MG63 (cell line): ENCODE measurements around the gene LITAF. TPM values are rescaled to one million over a fixed set of nuclear protein-coding genes. Genes with fewer than 3 reads are reported as not detected.
A peak's percentile ranks its signal among the peaks of the same experiment; 100 is the strongest.
"Not testable (repeated sequence)": the region's sequence is repeated elsewhere in the genome, so short reads cannot be mapped to it uniquely, and the experiment has no call there.

Experiments
- DNase-seq: peaks from one replicate; pipeline ENCODE4 v3.0.0-alpha.2; 2020
- H3K27me3 ChIP-seq: fragments of 250-450 bp; sonication (Bioruptor Pico); 2 replicates; pipeline ENCODE4 v1.5.1; 2020; ENCODE audit warnings: mild to moderate bottlenecking, moderate library complexity
- H3K36me3 ChIP-seq: fragments of 250-450 bp; sonication (Bioruptor Pico); 2 replicates; pipeline ENCODE4 v1.5.1; 2020; ENCODE audit warnings: mild to moderate bottlenecking, moderate library complexity
- H3K4me3 ChIP-seq: fragments of 250-450 bp; sonication (Bioruptor Pico); 2 replicates; pipeline ENCODE4 v1.5.1; 2020; ENCODE audit warnings: mild to moderate bottlenecking, moderate library complexity
- H3K9me3 ChIP-seq: fragments of 250-450 bp; sonication (Bioruptor Pico); 2 replicates; pipeline ENCODE4 v1.5.1; 2020; ENCODE audit warnings: mild to moderate bottlenecking, moderate library complexity
- total RNA-seq: library from RNA; depleted of rRNA; stranded (reverse); fragments of >200 nt; shearing (Covaris generic); gene quantifications from 2 replicates; pipeline ENCODE4 v1.2.3, GENCODE V29; 2014; ENCODE audit warnings: low replicate concordance

The LITAF gene
- total RNA-seq, 1 experiment from 2014 or later = 52.9 TPM

DNA sequence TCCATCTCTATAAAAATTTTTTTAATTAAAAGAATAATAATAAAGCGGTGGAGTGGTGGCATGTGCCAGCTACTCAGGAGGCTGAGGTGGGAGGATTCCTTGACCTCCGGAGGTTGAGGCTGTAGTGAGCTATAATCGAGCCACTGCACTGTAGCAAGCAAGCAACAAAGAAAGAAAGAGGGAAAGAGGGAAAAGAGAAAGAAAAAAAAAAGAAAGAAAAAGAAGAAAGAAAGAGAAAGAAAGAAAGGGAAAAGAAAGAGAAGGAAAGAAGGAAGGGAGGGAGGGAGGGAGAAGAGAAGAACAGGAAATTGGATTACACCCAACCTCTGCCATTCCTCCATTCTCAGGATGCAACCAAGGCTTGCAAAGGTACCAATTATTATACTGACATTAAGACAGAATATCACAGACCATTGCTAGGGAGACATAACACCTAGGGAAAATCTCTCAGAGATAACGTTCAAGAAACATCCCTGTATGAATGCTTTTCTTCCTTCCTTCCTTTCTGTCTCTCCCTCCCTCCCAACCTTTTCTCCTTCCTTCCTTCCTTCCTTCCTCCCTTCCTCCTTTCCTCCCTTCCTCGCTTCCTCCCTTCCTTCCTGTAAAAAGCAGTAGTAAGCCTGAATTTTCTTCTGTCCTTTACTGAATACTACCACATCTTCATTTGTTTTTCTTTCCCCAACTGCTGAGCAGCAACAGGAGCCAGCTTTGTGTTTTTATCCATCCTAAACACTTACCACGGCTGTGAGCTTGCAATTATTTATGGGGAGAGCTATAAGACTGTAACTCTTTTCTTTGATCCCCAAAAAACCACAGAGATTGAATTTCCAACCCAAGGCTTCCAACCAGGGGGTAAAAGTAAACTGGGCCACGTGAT, 1.8 kb upstream of the LITAF start:
- no peak overlapping the region for H3K4me3 ChIP-seq
- DNase-seq = no peak
- no peaks in the 10 kb centered on the region for H3K9me3 ChIP-seq
- peaks cover 1% of the 10 kb centered on the region for H3K36me3 ChIP-seq
- no peaks in the 10 kb centered on the region for H3K27me3 ChIP-seq

DNA sequence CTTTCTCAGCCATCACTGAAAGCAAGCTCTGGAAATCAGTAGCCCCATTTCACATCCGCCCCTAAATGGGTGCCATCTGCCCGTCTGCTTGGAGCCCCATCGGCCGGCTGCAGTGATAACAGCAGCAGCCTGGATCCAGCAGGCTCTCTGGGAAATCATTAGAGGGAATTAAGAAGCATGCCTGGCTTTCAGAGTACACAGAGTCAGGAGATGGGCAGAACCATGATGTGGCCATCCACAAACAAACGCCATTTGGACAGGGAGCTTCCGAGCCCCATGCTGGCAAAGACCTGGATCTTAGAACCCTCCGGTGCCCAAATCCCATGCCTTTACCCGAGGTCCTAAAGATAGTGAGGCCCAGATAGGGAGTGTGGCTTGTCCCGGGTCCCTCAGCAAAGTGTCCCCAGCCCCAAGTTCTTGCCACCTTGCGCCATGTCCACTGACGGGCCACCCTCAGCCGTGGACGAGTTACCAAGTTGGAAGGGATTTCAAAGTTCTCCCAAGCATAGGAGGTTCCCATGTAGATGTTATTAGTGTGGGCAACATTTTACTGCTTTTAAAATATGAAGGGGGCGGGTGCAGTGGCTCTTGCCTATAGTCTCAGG, 1.0 kb upstream of the LITAF start:
- Histone ChIP-seq H3K36me3 (peaks cover 3% of the 10 kb centered on the region), H3K27me3 (no peaks in the 10 kb centered on the region), H3K4me3 (peak overlapping the region; percentile 77), H3K9me3 (no peaks in the 10 kb centered on the region)
- DNase-seq = no peak

DNA sequence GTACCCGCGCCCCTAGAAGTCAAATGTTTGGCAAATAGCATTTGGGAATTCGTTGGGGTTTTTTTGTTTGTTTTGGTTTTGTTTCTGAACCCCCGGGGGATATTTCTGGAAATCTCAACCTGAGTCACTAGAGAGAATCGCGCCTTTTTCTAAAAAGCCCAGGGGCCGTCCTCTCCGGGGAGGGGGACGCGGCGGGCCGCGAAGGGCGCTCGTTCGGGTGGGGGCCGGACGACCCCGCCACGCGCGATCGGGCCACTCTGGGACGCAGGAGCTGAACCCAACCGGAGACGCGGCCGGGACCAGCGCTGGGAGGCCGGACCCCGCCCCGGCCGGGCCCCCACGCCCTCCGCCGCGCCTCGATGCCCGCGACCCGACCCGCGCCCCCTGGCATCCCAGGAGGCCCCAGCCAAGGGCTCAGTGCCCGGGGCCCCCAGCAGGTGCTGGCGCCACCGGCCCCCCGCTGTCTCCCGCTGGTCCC, 302 bp downstream of the LITAF start:
- no peak for DNase-seq
- H3K36me3 ChIP-seq = peaks cover 3% of the 10 kb centered on the region
- no peaks in the 10 kb centered on the region for H3K9me3 ChIP-seq
- no peaks in the 10 kb centered on the region for H3K27me3 ChIP-seq
- H3K4me3 ChIP-seq = peak overlapping the region; percentile 77

DNA sequence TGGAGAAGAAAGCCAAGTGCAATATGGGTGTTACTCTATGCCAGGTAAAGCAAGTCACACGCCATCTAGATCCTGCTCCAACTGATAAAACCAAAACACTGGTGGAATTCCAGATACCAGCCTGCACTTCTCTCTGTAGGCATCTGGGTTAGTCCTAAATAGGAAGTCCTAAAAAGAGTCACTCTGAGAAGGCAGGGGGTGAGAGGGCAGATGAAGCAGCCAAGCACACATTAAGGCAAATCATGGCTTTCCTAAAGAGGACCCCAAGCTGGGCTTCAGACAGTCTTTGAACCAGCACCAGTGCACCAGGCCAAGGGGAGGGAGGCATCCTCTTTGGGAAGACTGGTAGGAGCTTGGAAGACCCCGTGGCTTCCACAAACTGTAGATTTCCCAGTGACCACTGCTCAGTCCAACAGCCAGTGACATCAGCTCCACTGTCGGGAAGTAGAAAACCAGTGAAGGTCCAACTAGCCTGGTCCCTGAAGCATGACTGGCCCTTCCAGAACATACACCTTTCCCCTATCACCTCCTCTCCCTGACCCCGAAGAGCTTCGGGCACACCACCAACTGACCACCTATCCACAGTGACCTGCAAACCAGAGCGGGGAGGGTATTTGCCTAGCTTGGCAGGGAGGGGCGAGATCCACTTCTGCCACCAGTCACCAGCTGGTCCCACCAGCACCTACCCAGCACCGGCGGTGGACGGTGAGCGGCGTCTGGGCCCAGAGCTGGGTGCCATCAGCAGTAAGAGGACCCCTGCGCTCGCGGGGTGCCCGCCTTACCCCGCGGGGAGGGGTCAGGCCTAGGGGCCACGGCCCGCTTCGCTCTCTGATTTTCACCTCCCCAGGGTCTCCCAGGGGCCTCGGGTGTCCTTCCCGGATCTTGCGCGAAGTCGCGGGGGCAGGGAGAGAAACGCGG, 1.0 kb downstream of the LITAF start:
- DNase-seq = peak; percentile 25
- H3K4me3 ChIP-seq = peak overlapping the region; percentile 77
- H3K36me3 ChIP-seq = peaks cover 8% of the 10 kb centered on the region
- no peaks in the 10 kb centered on the region for H3K27me3 ChIP-seq
- H3K9me3 ChIP-seq = no peaks in the 10 kb centered on the region

DNA sequence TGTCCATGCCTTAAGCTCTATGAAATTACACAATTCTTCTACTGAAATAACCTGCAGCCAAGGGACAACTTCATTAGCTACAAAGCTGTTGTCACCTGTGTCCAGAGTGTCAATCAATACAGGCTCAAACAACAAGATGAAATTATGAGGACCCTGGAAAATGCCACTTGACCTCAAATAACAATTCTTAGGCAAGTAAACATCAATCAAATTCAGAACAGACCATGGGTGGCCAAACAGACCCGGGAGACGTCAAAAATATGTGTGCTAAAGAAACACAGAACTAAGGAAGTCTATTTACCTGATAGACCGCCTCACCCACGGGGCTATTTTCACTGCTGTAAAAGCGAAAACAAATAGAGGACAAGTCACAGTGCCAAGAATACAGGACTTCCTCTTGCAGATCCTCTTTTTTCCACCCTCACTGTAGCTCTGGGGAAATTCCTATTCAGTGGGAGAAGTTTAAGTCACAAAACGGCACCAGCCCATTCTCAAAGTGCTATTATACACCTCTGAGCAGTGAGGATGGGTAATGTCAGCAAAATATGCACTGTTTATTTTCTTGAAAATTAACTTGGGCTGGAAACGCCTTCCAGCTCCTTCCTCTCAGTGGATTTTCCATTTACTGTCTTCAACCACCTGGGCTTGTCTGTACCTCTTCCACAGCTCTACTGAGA, 2.7 kb downstream of the LITAF start:
- peak overlapping the region; percentile 1; the same call in 1 of the 2 replicates for H3K4me3 ChIP-seq
- H3K27me3 ChIP-seq = no peaks in the 10 kb centered on the region
- peaks cover 9% of the 10 kb centered on the region for H3K36me3 ChIP-seq
- DNase-seq = no peak
- no peaks in the 10 kb centered on the region for H3K9me3 ChIP-seq

DNA sequence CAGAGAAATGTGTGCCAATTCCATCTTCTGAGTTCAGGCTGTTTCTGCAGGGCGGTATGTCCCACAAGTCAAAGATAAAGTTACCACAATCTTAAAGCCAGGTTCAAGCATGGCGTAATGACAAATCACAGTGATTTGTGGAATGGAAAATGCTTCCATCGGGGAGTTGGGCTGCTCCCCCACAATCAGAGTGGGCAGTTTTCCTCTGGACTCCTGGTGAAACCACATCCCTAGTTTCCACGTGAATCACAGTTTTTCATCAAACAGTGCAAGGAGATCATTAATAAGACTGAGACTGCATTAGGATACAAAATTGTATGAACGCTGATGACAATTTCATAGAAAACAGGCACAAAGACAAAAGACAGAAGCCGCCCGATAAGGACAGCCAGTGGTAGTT, 3.6 kb downstream of the LITAF start:
- no peaks in the 10 kb centered on the region for H3K27me3 ChIP-seq
- H3K4me3 ChIP-seq = no peak overlapping the region
- DNase-seq = no peak
- H3K9me3 ChIP-seq = no peaks in the 10 kb centered on the region
- H3K36me3 ChIP-seq = peaks cover 13% of the 10 kb centered on the region

DNA sequence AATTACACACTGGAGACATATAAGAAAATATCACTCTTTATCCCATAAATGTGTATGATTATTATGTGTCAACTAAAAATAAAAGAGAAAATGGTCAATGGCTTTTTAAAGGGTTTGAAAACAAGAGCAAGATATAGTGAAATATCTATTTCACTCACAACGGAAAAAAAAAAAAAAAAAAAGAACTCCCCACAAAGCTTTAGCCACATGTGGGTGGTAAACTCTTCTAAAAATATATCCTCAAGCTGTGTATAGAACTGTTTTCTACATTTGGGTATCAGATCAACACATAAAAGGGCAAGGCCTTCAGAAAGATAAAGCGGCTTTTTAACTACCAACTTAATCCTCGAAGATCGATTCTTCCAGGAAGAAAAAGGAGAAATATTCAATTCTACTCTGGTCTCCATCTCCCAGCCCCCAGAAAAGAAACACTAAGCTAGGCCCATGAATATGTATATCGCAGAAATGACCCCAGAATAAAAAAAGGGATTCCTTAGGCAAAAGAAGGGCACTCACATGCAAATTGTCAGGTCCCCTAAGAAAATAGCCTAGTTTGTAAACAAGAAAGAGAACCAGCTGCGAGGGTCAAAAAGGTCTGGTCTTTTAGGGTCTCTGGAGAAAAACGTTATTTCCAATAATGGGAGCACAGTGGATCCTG, 4.4 kb downstream of the LITAF start:
- Histone ChIP-seq H3K4me3 (no peak overlapping the region), H3K36me3 (peaks cover 16% of the 10 kb centered on the region), H3K27me3 (no peaks in the 10 kb centered on the region), H3K9me3 (no peaks in the 10 kb centered on the region)
- DNase-seq = no peak

DNA sequence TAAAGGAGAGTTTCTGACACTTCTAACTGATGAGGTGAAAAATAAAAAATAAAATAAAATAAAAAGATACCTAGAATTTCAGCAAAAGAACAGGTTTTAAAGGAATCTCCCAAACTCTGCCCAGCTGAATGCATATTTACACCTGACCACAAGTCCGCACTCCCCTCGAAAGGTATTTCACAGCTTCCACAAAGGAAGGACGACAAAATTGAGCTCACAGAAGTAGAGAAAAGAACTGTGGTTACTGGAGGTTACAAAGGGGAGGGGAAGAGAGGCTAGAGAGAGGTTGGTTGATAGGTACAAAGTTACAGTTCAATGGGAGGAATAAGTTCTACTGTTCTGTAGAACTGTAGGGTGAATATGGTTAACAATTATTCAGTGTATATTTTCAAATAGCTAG, 5.0 kb downstream of the LITAF start:
- Histone ChIP-seq H3K4me3 (no peak overlapping the region), H3K27me3 (no peaks in the 10 kb centered on the region), H3K36me3 (peaks cover 16% of the 10 kb centered on the region), H3K9me3 (no peaks in the 10 kb centered on the region)
- no peak for DNase-seq

DNA sequence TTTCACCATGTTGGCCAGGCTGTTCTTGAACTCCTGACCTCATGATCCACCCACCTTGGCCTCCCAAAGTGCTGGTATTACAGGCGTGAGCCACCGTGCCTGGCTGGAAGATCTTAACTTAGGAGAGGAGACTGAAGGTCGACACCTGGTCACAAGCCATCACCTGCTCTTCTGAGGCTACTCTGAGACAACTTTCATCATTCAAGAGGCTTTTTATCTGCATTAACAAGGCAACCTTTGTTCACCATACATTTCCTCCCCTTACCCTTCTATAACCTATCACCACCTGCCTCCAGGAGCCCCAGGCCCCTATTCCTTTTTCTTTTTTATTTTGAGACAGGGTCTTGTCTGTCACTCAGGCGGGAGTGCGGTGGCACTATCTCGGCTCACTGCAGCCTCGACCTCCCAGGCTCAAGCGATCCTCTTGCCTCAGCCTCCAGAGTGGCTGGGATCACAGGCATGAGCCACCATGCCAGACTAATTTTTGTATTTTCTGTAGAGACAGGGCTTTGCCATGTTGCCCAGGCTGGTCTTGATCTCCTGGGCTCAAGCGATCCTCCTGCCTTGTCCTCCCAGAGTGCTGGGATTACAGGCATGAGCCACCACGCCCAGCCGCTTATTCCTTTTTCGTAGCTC, 6.2 kb downstream of the LITAF start:
- no peak for DNase-seq
- H3K36me3 ChIP-seq = peaks cover 22% of the 10 kb centered on the region
- H3K27me3 ChIP-seq = no peaks in the 10 kb centered on the region
- 0 out of 2 replicates have a peak, but pooled peaks cover 2% of the 10 kb centered on the region for H3K9me3 ChIP-seq
- no peak overlapping the region for H3K4me3 ChIP-seq

DNA sequence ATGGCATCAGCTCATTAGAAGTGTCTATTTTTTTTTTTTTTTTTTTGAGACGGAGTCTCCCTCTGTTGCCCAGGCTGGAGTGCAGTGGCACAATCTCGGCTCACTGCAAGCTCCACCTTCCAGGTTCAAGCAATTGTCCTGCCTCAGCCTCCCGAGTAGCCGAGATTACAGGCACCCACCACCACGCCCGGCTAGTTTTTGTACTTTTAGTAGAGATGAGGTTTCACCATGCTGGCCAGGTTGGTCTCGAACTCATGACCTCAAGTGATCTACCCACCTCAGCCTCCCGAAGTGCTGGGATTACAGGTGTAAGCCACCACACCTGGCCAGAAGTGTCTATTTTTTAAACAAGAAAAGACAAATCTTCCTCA, 9.4 kb downstream of the LITAF start:
- H3K36me3 ChIP-seq = peaks cover 28% of the 10 kb centered on the region
- not testable (repeated sequence) for DNase-seq, H3K4me3 ChIP-seq, H3K27me3 ChIP-seq, H3K9me3 ChIP-seq

DNA sequence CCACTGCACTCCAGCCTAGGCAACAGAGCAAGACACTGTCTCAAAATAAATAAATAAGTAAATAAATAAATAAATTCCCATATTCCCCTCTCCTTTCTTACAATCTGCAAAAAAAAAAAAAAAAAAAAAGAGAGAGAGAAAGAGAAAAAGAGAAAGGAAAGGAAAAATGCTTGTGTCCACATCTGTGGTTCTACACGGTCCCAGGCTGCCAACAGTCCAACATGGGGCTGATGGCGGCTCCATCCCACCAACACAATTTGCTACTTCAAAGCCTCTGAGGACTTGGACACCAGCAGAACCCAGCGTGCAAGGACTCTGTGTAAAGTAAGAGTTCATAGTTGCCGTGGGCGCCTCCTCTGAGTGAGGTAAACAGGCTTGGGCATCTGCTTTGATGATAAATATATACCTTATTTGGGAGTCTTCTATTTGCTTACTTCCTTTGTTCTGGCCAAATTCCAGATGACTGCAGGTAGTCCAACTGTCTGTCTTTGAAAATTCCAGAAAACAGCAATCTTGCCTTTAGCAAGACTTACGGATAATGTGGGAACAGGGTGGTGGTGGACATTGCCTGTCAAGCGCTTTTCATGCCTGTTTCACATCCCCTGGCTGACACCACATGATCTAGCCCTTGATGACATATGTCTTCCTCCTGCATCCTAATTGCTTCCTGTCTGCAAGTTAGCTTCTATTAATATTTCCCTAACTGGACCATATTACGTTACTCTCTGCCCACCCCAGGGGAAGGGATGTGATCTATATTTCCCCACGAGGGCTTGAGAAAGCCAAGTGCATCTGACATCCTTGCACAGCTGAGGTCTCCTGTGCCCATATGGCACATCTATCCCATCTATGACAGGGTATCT, 10.1 kb downstream of the LITAF start:
- DNase-seq = no peak
- Histone ChIP-seq H3K27me3 (no peaks in the 10 kb centered on the region), H3K4me3 (no peak overlapping the region), H3K9me3 (0 out of 2 replicates have a peak, but pooled peaks cover 2% of the 10 kb centered on the region), H3K36me3 (peaks cover 28% of the 10 kb centered on the region)

DNA sequence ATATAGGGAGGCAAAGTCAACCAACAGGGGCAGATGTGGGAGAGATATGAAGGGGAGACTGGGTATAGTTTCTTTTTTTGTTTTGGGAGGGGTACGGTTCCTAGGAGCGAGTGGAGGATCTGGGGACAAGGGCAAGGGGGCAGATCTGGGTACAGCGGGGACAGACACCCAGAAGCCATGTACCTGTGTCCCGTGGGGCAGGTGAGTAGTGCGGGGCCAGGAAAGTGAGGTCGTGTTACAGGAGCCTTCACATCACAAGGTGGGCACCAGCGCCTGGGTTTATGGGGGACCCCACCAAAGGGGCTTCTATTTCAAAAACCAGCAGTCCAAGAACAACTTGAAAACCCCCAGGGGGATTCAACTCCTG, 11.5 kb downstream of the LITAF start:
- H3K4me3 ChIP-seq = no peak overlapping the region
- peaks cover 29% of the 10 kb centered on the region for H3K36me3 ChIP-seq
- 0 out of 2 replicates have a peak, but pooled peaks cover 2% of the 10 kb centered on the region for H3K9me3 ChIP-seq
- DNase-seq = no peak
- H3K27me3 ChIP-seq = no peaks in the 10 kb centered on the region

DNA sequence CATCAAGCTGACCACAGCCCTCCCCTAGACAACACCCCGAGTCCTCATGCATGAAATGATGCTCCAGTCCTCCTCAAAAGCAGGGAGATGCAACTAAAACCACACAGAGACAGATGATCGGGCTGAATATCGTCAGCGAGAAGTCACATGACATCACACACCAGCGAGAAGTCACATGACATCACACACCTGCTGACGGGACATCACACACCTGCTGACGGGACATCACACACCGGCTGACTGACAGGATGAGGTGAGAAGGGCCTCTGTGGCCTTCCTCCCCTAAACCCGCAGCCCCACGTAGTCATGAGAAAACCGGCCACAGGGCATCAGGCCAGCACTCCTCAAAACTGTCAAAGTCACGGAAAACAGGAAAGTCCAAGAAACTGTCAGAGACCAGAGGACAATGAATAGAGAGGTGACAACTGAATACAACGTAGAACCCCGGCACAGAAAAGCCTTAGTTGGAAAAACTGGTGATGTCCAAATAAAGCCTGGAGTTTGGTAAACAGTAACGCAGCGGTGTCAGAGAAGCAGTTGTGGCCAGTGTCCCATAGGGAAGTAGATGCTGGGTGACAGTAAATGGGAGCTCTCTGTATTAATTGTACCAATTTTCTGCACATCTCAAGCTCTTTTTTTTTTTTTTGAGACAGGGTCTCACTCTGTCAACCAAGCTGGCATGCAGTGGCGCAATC, 14.3 kb downstream of the LITAF start:
- no peak overlapping the region for H3K4me3 ChIP-seq
- DNase-seq = no peak

DNA sequence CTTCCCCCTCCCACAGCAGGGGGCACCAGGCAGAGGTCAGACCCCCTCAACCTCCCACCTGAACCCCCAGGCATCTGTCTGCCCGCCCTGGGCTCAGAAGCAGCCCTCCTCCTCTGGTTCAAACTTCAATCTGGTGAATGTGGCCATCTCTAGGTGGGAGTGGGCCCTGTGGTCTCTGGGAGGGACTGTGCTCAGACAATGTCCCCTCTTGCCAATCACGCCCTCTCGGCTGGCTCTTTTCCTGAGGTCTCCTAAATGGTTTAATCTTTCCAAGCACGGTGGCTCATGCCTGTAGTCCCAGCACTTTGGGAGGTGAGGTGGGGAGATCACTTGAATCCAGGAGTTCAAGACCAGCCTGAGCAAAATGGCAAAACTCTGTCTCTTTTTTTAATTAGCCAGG, 15.2 kb downstream of the LITAF start:
- Histone ChIP-seq H3K9me3 (0 out of 2 replicates have a peak, but pooled peaks cover 2% of the 10 kb centered on the region), H3K27me3 (no peaks in the 10 kb centered on the region), H3K36me3 (peaks cover 41% of the 10 kb centered on the region), H3K4me3 (no peak overlapping the region)
- DNase-seq = no peak

More for the DNA sequence above, 14.3 kb downstream of the LITAF start:
- H3K36me3 ChIP-seq = peaks cover 34% of the 10 kb centered on the region
- 0 out of 2 replicates have a peak, but pooled peaks cover 2% of the 10 kb centered on the region for H3K9me3 ChIP-seq
- H3K27me3 ChIP-seq = no peaks in the 10 kb centered on the region
